ENCODE data around the gene TSPAN17. TPM values are rescaled to one million over a fixed set of nuclear protein-coding genes. Genes with fewer than 3 reads are reported as not detected.

Gene TSPAN17
- 55.7 to 67.2 TPM (median 61.9 TPM) in 5 replicates for total RNA-seq (2022; extraction: Qiagen RNA extraction; ENCODE audit: low read depth)

GRCh38 chr5:176647030-176647842, at the start of gene TSPAN17:
Gene TSPAN17 (plus strand): TSS chr5:176647484. CDS start chr5:176647616, 132 bp downstream.

GRCh38 chr5:176609724-176610434, 37.4 kb upstream of the TSPAN17 start, which contains the start of gene GPRIN1:
Gene GPRIN1 (minus strand): TSS chr5:176610156. CDS start chr5:176599834, 10,322 bp downstream.

GRCh38 chr5:176629853-176630680, 17.2 kb upstream of the TSPAN17 start, which contains the start of the genes EIF4E1B and SNCB:
Gene EIF4E1B (plus strand): TSS chr5:176630675. CDS start chr5:176642788, 12,113 bp downstream.
Gene SNCB (minus strand): TSS chr5:176630534. CDS start chr5:176629654, 880 bp downstream.

Other genes starting within 250 kb of the TSPAN17 start
- 72.7 to 115 TPM (median 107 TPM) in 5 replicates for gene CLTB, start 230.9 kb upstream of the TSPAN17 start, total RNA-seq (2022; extraction: Qiagen RNA extraction; ENCODE audit: low read depth)
- 43.3 to 53.6 TPM (median 47.4 TPM) in 5 replicates for gene FAF2, start 199.1 kb upstream of the TSPAN17 start, total RNA-seq (2022; extraction: Qiagen RNA extraction; ENCODE audit: low read depth)
- gene RNF44, start 110.1 kb upstream of the TSPAN17 start, total RNA-seq (2022; extraction: Qiagen RNA extraction; ENCODE audit: low read depth) = 27.4 to 45.9 TPM (median 39.2 TPM) in 5 replicates
- 0.02 to 0.13 TPM (median 0.06 TPM) in 5 replicates for gene CDHR2, start 98.1 kb upstream of the TSPAN17 start, total RNA-seq (2022; extraction: Qiagen RNA extraction; ENCODE audit: low read depth)
- gene GPRIN1, start 37.3 kb upstream of the TSPAN17 start, total RNA-seq (2022; extraction: Qiagen RNA extraction; ENCODE audit: low read depth) = 7.3 to 10.2 TPM (median 8.8 TPM) in 5 replicates
- 0.56 to 1.5 TPM (median 0.94 TPM) in 5 replicates for gene SNCB, start 16.9 kb upstream of the TSPAN17 start, total RNA-seq (2022; extraction: Qiagen RNA extraction; ENCODE audit: low read depth)
- gene EIF4E1B, start 16.8 kb upstream of the TSPAN17 start, total RNA-seq (2022; extraction: Qiagen RNA extraction; ENCODE audit: low read depth) = not detected in 5 replicates
- gene UNC5A, start 163.1 kb downstream of the TSPAN17 start, total RNA-seq (2022; extraction: Qiagen RNA extraction; ENCODE audit: low read depth) = 0.13 to 0.41 TPM (median 0.27 TPM) in 5 replicates

All from A549 treated with RU486 at 1 μM for 4 hours (cell line).